Bronchial epithelial cell (primary cell): ENCODE measurements around the gene HYDIN. TPM values are rescaled to one million over a fixed set of nuclear protein-coding genes. Genes with fewer than 3 reads are reported as not detected.
"Not testable (repeated sequence)": the region's sequence is repeated elsewhere in the genome, so short reads cannot be mapped to it uniquely, and the experiment has no call there.

Experiments used
- DNase-seq: peaks from one replicate; pipeline ENCODE4 v3.0.0-alpha.2; 2010; ENCODE audit warnings: low read depth
- FAIRE-seq: peaks from 2 replicates; lab custom pipeline; 2011; peaks lifted over from hg19 to GRCh38; lab: Jason Lieb, UNC
- H3K27me3 ChIP-seq: 2 replicates; pipeline ENCODE4 v1.5.1; 2011; ENCODE audit warnings: low read length; ENCODE audit not compliant: control insufficient read depth, insufficient read depth
- H3K36me3 ChIP-seq: 2 replicates; pipeline ENCODE4 v1.5.1; 2011; ENCODE audit warnings: low read length; ENCODE audit not compliant: control insufficient read depth, insufficient read depth
- H3K4me3 ChIP-seq: 2 replicates; pipeline ENCODE4 v1.5.1; 2011; ENCODE audit warnings: mild to moderate bottlenecking, low read depth, low read length, control low read depth
- CTCF ChIP-seq: IDR thresholded peaks from 2 replicates; pipeline ENCODE4 v1.5.1; 2011; ENCODE audit warnings: mild to moderate bottlenecking, moderate library complexity, low read length, control low read depth, inconsistent platforms; ENCODE audit not compliant: insufficient read depth, severe bottlenecking
- total RNA-seq: library from RNA; depleted of rRNA; stranded (reverse); fragments of >200 nt; gene quantifications from 2 replicates; pipeline ENCODE4 v1.2.1, GENCODE V29; 2014

Gene HYDIN
- total RNA-seq, 1 donor from 2014 or later: 1.3 TPM

- FAIRE-seq: no peak
- Histone ChIP-seq H3K4me3 (no peak overlapping the region), H3K36me3 (no peaks in the 10 kb centered on the region), H3K27me3 (no peaks in the 10 kb centered on the region)
- no peak for DNase-seq
- no peak for TF ChIP-seq CTCF
Measured at GRCh38 chr16:71188956-71189712, 41.4 kb downstream of the HYDIN start.

- no peak for DNase-seq
- FAIRE-seq: no peak
- H3K27me3 ChIP-seq: no peaks in the 10 kb centered on the region
Measured at GRCh38 chr16:71185347-71185746, 45.2 kb downstream of the HYDIN start.

DNA sequence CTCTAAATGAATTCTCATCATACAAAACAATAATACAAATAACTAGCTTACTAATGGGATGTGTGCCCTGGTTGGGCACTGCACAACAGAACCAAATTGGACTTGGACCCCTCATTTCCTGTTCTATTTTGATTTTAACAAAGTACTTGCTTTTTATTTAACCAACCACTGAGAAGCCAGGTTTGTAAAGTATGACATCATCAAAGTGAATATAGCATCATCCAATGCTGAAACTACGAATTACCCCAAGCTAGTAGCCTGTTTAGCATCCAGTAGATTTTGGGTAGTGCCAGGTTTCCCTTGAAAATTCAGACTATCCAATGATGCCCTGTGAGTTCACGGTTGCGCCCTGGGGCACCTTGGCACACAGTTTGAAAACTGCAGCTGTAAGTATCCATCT lies 51.0 kb downstream of the HYDIN start:
- FAIRE-seq: no peak
- no peak for TF ChIP-seq CTCF

More at GRCh38 chr16:71185347-71185746, 45.2 kb downstream of the HYDIN start:
- H3K36me3 ChIP-seq: no peaks in the 10 kb centered on the region
- no peak for TF ChIP-seq CTCF
- no peak overlapping the region for H3K4me3 ChIP-seq

DNA sequence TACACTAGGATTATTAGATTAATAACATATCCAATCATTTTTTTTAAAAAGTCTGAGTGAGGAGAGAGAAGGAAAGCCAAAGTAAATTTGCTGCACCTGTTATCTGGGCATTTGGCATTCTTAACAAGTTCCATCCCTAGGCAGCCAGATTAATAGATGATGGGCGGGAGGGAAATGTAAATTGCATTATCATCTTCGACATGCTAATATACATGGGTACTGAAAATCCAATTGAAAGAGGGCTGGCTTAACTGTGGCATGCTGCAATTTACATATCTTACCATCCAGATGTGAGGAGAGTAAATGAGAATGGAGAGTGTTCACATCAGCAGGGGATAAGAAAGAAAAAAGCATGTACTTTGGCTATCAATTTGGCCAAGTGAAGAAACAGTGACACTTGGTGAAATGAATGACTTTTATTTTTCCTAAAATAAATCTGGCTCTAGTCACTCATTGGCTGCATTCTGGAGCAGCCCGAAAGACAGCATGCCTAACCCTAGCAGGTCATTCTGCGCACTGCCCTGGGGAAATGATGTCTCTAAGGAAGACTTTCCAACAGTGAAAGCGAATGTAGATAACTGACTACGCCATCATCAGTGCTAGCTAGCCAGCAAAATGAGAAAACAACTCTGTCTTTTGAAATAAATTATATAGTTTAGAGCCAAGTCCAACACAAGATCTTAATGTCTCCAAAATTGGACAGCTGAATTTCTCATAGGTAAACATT lies 57.9 kb downstream of the HYDIN start:
- no peak for DNase-seq
- Histone ChIP-seq H3K36me3 (no peaks in the 10 kb centered on the region), H3K4me3 (no peak overlapping the region), H3K27me3 (no peaks in the 10 kb centered on the region)
- no peak for FAIRE-seq
- TF ChIP-seq CTCF: no peak

More for the DNA sequence above, 51.0 kb downstream of the HYDIN start:
- no peak overlapping the region for H3K4me3 ChIP-seq
- H3K27me3 ChIP-seq: no peaks in the 10 kb centered on the region
- no peak for DNase-seq
- no peaks in the 10 kb centered on the region for H3K36me3 ChIP-seq

DNA sequence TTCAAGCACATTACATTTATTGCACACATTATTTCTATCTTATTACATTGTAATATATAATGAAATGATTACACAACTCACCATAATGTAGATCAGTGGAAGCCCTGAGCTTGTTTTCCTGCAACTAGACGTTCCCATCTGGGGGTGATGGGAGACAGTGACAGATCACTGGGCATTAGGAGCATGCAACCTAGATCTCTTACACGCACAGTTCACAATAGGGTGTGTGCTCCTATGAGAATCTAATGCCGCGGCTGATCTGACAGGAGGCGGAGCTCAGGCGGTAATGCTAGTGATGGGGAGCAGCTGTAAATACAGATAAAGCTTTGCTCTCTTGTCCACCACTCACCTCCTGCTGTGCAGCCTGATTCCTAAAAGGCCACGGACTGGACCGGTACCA lies 69.5 kb downstream of the HYDIN start:
- not testable (repeated sequence) for H3K36me3 ChIP-seq, H3K27me3 ChIP-seq, FAIRE-seq, H3K4me3 ChIP-seq, DNase-seq

- H3K36me3 ChIP-seq, H3K27me3 ChIP-seq, FAIRE-seq: not testable (repeated sequence)
Measured at GRCh38 chr16:71157278-71157677, 73.2 kb downstream of the HYDIN start.

GRCh38 chr16:71153329-71153728 lies 77.2 kb downstream of the HYDIN start:
- not testable (repeated sequence) for H3K4me3 ChIP-seq, DNase-seq, FAIRE-seq, H3K36me3 ChIP-seq, H3K27me3 ChIP-seq

More at GRCh38 chr16:71157278-71157677, 73.2 kb downstream of the HYDIN start:
- DNase-seq, H3K4me3 ChIP-seq: not testable (repeated sequence)

- FAIRE-seq, H3K27me3 ChIP-seq, DNase-seq, H3K36me3 ChIP-seq, H3K4me3 ChIP-seq: not testable (repeated sequence)
Measured at GRCh38 chr16:71151654-71152053, 78.9 kb downstream of the HYDIN start.

DNA sequence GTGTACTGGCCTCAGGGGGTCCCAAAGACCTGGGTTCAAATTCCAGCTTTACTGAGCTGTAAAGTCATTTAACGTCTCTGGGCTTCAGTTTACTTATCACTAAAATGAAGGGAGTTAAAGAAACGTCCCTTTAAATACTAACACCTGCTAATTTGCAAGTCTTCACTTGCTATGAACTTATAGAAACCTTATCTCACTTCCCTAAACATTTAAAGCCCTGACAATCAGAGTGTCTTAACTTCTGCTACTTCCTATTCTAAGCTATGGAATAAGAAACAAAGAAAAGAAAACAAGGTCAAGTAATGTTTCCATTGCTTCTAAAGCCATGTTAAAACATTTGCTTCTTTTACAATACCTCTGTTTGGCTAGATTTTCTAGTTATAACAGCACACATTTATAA lies 87.3 kb downstream of the HYDIN start:
- not testable (repeated sequence) for FAIRE-seq

DNA sequence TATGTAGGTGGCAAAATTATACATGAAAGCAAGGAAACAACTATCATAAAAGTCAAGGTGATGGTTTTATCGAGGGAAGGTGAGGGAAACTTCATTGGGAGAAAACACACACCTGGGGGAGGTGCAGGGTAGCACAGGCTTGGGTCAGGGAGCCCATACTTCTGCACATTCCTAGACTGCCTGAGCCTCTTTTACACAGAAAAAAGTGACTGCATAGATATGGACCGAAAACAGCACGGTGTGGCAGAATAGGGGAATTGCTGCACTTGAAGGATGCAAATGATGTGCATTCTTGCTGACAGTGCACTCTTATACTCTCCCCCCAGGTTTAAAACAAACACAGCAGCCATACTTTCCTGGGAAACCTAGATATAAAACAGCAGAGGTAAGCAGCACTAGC lies 120.0 kb downstream of the HYDIN start:
- DNase-seq, H3K4me3 ChIP-seq, H3K27me3 ChIP-seq, FAIRE-seq, H3K36me3 ChIP-seq: not testable (repeated sequence)

More for the DNA sequence above, 87.3 kb downstream of the HYDIN start:
- H3K27me3 ChIP-seq, DNase-seq, H3K36me3 ChIP-seq, H3K4me3 ChIP-seq: not testable (repeated sequence)
